HG03196 (cell line): ENCODE results near the gene HMGN1.

ENCODE experiments used
- ATAC-seq: cut with Tn5 transposase; IDR thresholded peaks from one replicate; pipeline ENCODE4 v1.9.1; 2021; ENCODE audit not compliant: unreplicated experiment

The HMGN1 gene

DNA sequence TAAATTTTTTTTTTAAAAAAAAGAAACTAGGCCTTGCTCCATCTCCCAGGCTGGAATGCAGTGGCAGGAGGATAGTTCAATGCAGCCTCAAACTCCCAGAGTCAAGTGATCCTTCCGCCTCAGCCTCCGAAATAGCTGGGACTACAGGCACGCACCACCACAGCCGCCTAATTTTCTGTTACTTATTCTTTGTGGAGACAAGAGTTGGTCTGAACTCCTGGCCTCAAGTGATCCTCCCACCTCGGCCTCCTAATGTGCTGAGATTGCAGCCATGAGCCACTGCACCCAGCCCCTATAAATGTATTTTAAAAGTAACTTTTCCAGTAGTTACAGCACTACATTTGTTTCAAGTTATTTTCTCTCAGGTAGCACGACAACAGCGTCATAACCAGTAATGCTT lies 37.7 kb downstream of the HMGN1 start:
- ATAC-seq, result no peak

DNA sequence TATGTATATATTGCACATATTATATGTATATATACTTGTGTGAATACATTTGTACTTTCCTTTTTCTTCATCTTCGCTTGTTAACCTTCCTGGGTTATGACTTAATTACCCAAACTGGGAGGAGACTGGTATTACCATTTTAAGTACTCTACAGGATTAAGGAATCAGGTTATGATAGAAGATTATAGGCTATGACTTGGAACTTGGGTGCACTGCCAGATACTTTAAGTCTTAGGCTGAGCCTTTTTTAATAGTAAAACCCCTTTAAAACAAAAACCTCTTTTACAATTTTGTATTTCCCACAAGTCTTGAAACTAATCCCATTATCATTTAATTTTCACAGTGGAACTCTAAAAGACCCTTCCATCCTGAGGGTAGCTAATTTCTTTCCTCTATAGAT lies 41.4 kb downstream of the HMGN1 start:
- no peak for ATAC-seq

DNA sequence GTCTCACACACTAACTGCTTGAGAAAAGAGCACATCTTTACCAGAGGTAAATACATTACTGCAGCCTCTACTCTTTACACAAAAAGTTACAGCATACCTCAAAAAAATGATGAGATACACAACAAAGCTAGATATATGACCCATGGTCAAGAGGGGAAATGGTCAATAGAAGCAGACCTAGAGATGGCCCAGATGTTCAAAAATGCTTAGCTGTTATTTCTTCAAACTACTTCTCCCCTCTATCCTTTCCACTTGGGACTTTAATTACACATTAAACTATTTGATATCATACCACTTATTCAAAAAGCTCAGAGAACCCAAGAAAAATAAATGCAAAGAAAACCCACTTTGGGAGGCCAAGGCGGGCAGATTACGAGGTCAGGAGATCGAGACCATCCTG lies 48.3 kb downstream of the HMGN1 start:
- no peak for ATAC-seq

DNA sequence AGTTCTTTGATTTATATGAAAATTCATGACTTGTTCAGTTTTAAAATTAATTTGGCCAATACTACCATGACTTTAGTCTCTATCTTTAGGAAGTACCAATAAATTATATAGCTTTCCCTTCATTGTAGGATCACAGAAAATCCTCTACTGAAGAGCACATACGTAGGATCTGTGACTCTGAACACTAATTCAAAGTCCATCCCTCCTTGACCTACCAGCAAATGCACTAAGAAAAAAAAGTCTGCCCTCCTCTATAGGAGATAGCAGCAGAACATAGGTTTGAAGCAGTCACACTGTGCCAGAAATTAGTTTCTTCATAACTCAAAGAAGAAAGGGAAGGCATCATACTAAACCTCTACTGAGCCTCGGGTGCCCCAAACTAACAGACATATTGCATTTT lies 52.0 kb downstream of the HMGN1 start:
- ATAC-seq, result no peak
